NCI-H1105 treated with DMSO at 0.1 percent for 48 hours (cell line): ENCODE data around the gene RAB5IF.
A peak's percentile ranks its signal among the peaks of the same experiment; 100 is the strongest.
"Not testable (repeated sequence)": the region's sequence is repeated elsewhere in the genome, so short reads cannot be mapped to it uniquely, and the experiment has no call there.

Experiments
- DNase-seq: peaks from one replicate; lab custom pipeline; 2025; lab: John Stamatoyannopoulos, UW

Gene RAB5IF

GRCh38 chr20:36605399-36606157 is at the start of gene RAB5IF:
Gene RAB5IF, plus strand, starts transcription at chr20:36605779. Its CDS starts 173 bp downstream, at chr20:36605952.
- DNase-seq = peak; percentile 98

GRCh38 chr20:36562724-36563123 is 42.9 kb upstream of the RAB5IF start:
- no peak for DNase-seq

GRCh38 chr20:36563374-36563773 is 42.2 kb upstream of the RAB5IF start:
- no peak for DNase-seq

GRCh38 chr20:36564078-36564725 is 41.4 kb upstream of the RAB5IF start:
- DNase-seq = not testable (repeated sequence)

GRCh38 chr20:36564726-36565121 is 40.9 kb upstream of the RAB5IF start:
- DNase-seq = not testable (repeated sequence)

- DNase-seq = no peak
These were observed 40.1 kb upstream of the RAB5IF start for GRCh38 chr20:36565520-36565919.

- no peak for DNase-seq
These were observed 35.6 kb upstream of the RAB5IF start for GRCh38 chr20:36569847-36570429.

GRCh38 chr20:36571564-36572504 is 33.7 kb upstream of the RAB5IF start:
- no peak for DNase-seq

- DNase-seq = no peak
These were observed 32.9 kb upstream of the RAB5IF start for GRCh38 chr20:36572701-36573102.

GRCh38 chr20:36573103-36573797 is 32.3 kb upstream of the RAB5IF start, which contains the start of gene TGIF2:
Gene TGIF2, plus strand, starts transcription at chr20:36573597. Its CDS starts 5,178 bp downstream, at chr20:36578775.
- DNase-seq = peak; percentile 12

- no peak for DNase-seq
These were observed 31.7 kb upstream of the RAB5IF start for GRCh38 chr20:36573798-36574365.

- no peak for DNase-seq
These were observed 31.0 kb upstream of the RAB5IF start for GRCh38 chr20:36574366-36575135.

GRCh38 chr20:36576081-36576445 is 29.5 kb upstream of the RAB5IF start:
- no peak for DNase-seq

GRCh38 chr20:36578356-36579041 is 27.1 kb upstream of the RAB5IF start:
- DNase-seq = no peak

GRCh38 chr20:36579996-36580545 is 25.5 kb upstream of the RAB5IF start:
- DNase-seq = no peak

- no peak for DNase-seq
These were observed 23.3 kb upstream of the RAB5IF start for GRCh38 chr20:36582322-36582721.

GRCh38 chr20:36582821-36583220 is 22.8 kb upstream of the RAB5IF start:
- DNase-seq = no peak

- DNase-seq = no peak
These were observed 21.5 kb upstream of the RAB5IF start for GRCh38 chr20:36584018-36584481.
